Prostate gland (tissue), 2 donors: ENCODE data around the gene TDRD5. TPM values are rescaled to one million over a fixed set of nuclear protein-coding genes. Genes with fewer than 3 reads are reported as not detected.

Experiments used
- DNase-seq: peaks from one replicate; pipeline ENCODE4 v3.0.0-alpha.2; 2019; ENCODE audit warnings: low spot score
- H3K27ac ChIP-seq, 2 donors: fragments of 200-600 bp; sonication (generic); 2 replicates each; pipeline ENCODE4 v1.5.1; 2017 to 2019
- H3K27me3 ChIP-seq: fragments of 200-600 bp; sonication (generic); replicated peaks from 2 replicates; pipeline ENCODE4 v1.5.1; 2019; ENCODE audit not compliant: insufficient read depth
- H3K36me3 ChIP-seq, 2 donors: fragments of 200-600 bp; sonication (generic); 1 replicate in 1 of 2; 2 replicates in 1 of 2; pipeline versions ENCODE4 v1.5.1 to v1.8.1; 2017 to 2019
- H3K4me1 ChIP-seq: fragments of 200-600 bp; sonication (generic); replicated peaks from 2 replicates; pipeline ENCODE4 v1.5.1; 2019
- H3K4me3 ChIP-seq, 2 donors: fragments of 200-600 bp; sonication (generic); 2 replicates each; pipeline ENCODE4 v1.5.1; 2017 to 2019
- H3K9me3 ChIP-seq: fragments of 200-600 bp; sonication (generic); 2 replicates; pipeline ENCODE4 v1.5.1; 2017
- POLR2A ChIP-seq: fragments of 450-650 bp; IDR thresholded peaks from one replicate; pipeline ENCODE4 v1.6.1; 2016; ENCODE audit warnings: antibody characterized with exemption, mild to moderate bottlenecking
- POLR2AphosphoS5 ChIP-seq: sonication (generic); formaldehyde crosslinking; IDR thresholded peaks from one replicate; pipeline ENCODE4 v1.6.1; 2017; ENCODE audit warnings: antibody characterized with exemption
- WGBS: methylation state at CpG from one replicate; pipeline ENCODE4 v1.1.5; 2018; 5-methylcytosine and 5-hydroxymethylcytosine counted together
- intact Hi-C: fragments of 100-400 bp; cut with DNase I; formaldehyde crosslinking; loops from one replicate; pipeline ENCODE4 v1.14.2; 2022
- total RNA-seq, 2 donors: library from RNA; depleted of rRNA; stranded (reverse); fragments of >200 nt; gene quantifications; one replicate each; pipeline ENCODE4 v1.1.0, GENCODE V29; 2016
- TF ChIP-seq, protein P1 (sequence below), 4 experiments: fragments of 200-600 bp in 2 of 4; fragments of 450-650 bp in 2 of 4; sonication (generic) in 2 of 4; IDR thresholded peaks; 1 replicate in 3 of 4; 2 replicates in 1 of 4; pipeline ENCODE4 v1.5.1; 2016 to 2019; ENCODE audit warnings: antibody characterized with exemption in 4 of 4, mild to moderate bottlenecking in 2 of 4, moderate library complexity in 2 of 4

The TDRD5 gene
- total RNA-seq, 2 donors from 2014 or later, result 3.8 to 7.6 TPM

- H3K9me3 ChIP-seq, result no peaks in the 10 kb centered on the region
- intact Hi-C loops, result no loop called here
- H3K4me3 ChIP-seq, result peak within 1 kb of the TSS in 1 of 2 donors; percentile 1
- DNase-seq, result no peak
- H3K27ac ChIP-seq, result no peak within 1 kb of the TSS
- 6% methylated on average over 72 of the region's 77 CpGs for WGBS
- no peaks in the 10 kb centered on the region for H3K27me3 ChIP-seq
- no peaks in the 10 kb centered on the region for H3K4me1 ChIP-seq
- H3K36me3 ChIP-seq, result no peaks in the 10 kb centered on the region
- TF ChIP-seq POLR2AphosphoS5 (no peak), POLR2A (no peak)
- TF ChIP-seq, protein P1, sequence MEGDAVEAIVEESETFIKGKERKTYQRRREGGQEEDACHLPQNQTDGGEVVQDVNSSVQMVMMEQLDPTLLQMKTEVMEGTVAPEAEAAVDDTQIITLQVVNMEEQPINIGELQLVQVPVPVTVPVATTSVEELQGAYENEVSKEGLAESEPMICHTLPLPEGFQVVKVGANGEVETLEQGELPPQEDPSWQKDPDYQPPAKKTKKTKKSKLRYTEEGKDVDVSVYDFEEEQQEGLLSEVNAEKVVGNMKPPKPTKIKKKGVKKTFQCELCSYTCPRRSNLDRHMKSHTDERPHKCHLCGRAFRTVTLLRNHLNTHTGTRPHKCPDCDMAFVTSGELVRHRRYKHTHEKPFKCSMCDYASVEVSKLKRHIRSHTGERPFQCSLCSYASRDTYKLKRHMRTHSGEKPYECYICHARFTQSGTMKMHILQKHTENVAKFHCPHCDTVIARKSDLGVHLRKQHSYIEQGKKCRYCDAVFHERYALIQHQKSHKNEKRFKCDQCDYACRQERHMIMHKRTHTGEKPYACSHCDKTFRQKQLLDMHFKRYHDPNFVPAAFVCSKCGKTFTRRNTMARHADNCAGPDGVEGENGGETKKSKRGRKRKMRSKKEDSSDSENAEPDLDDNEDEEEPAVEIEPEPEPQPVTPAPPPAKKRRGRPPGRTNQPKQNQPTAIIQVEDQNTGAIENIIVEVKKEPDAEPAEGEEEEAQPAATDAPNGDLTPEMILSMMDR (IDR thresholded peaks at IDR 0.05), result no peak
Observed at GRCh38 chr1:179575497-179576314, 15.9 kb upstream of the TDRD5 start, which contains the start of gene NPHS2. TSS of gene NPHS2 (minus strand) at chr1:179575948. CDS start at chr1:179575864, 84 bp downstream.

- no peaks in the 10 kb centered on the region for H3K27me3 ChIP-seq
- no peaks in the 10 kb centered on the region for H3K9me3 ChIP-seq
- WGBS, result 47% methylated on average over 5 of the region's 5 CpGs
- H3K27ac ChIP-seq, result no peak overlapping the region
- no peaks in the 10 kb centered on the region for H3K4me1 ChIP-seq
- no peak for DNase-seq
- H3K36me3 ChIP-seq, result no peaks in the 10 kb centered on the region
- no peak overlapping the region for H3K4me3 ChIP-seq
- intact Hi-C loops, result no loop called here
- TF ChIP-seq POLR2A, result no peak
- TF ChIP-seq, protein P1 (IDR thresholded peaks at IDR 0.05), result no peak
- TF ChIP-seq POLR2AphosphoS5, result no peak
Observed at GRCh38 chr1:179576509-179576908, 15.1 kb upstream of the TDRD5 start.

GRCh38 chr1:179583771-179584320 is 7.8 kb upstream of the TDRD5 start:
- Histone ChIP-seq H3K4me3 (no peak overlapping the region), H3K36me3 (no peaks in the 10 kb centered on the region), H3K27ac (no peak overlapping the region), H3K27me3 (no peaks in the 10 kb centered on the region), H3K9me3 (no peaks in the 10 kb centered on the region), H3K4me1 (no peaks in the 10 kb centered on the region)
- intact Hi-C loops, result no loop called here
- TF ChIP-seq POLR2AphosphoS5, result no peak
- TF ChIP-seq POLR2A, result no peak
- TF ChIP-seq, protein P1 (IDR thresholded peaks at IDR 0.05), result no peak
- WGBS, result 93% methylated on average over 5 of the region's 5 CpGs
- DNase-seq, result no peak

- TF ChIP-seq POLR2AphosphoS5, result no peak
- TF ChIP-seq, protein P1 (IDR thresholded peaks at IDR 0.05), result peak; percentile 43 to 69 (median 54)
- H3K9me3 ChIP-seq, result no peaks in the 10 kb centered on the region
- H3K27me3 ChIP-seq, result no peaks in the 10 kb centered on the region
- H3K4me3 ChIP-seq, result peak overlapping the region; percentile 23 to 32
- no peaks in the 10 kb centered on the region for H3K4me1 ChIP-seq
- peak overlapping the region; percentile 78 to 87 for H3K27ac ChIP-seq
- intact Hi-C loops, result no loop called here
- whole genome bisulfite sequencing, result 4% methylated on average over 49 of the region's 60 CpGs
- no peaks in the 10 kb centered on the region for H3K36me3 ChIP-seq
- DNase-seq, result peak; percentile 55
Observed at GRCh38 chr1:179586107-179586823, 5.4 kb upstream of the TDRD5 start.
